ENCODE measurements around the gene CCDC28B.
"Not testable (repeated sequence)": the region's sequence is repeated elsewhere in the genome, so short reads cannot be mapped to it uniquely, and the experiment has no call there.

Gene CCDC28B

GRCh38 chr1:32200226-32201010 lies at the start of gene CCDC28B:
Gene CCDC28B (plus strand): TSS chr1:32200595. CDS start chr1:32201936, 1,341 bp downstream.
- ChIA-PET POLR2A (interaction anchor here (1.1 to 2.7 kb wide), 9 partner anchors 8 to 194 kb away, joined by 3 to 28 read pairs (median 4); partner anchors contain the start of genes BSDC1, DCDC2B, KPNA6 and TMEM39B), CTCF (interaction anchor here (0.5 to 1.7 kb wide), 3 partner anchors 15 to 37 kb away, joined by 3 to 7 read pairs (median 5); no protein-coding TSS in a partner anchor)
- TF ChIP-seq BHLHE40 (IDR thresholded peaks at IDR 0.05; ENCODE audit: borderline replicate concordance), result no peak
- TF ChIP-seq L3MBTL2 (conservative IDR thresholded peaks at IDR 0.05), result peak; percentile 99
- peak; percentile 75 for DNase-seq (ENCODE audit: extremely low spot score)

DNA sequence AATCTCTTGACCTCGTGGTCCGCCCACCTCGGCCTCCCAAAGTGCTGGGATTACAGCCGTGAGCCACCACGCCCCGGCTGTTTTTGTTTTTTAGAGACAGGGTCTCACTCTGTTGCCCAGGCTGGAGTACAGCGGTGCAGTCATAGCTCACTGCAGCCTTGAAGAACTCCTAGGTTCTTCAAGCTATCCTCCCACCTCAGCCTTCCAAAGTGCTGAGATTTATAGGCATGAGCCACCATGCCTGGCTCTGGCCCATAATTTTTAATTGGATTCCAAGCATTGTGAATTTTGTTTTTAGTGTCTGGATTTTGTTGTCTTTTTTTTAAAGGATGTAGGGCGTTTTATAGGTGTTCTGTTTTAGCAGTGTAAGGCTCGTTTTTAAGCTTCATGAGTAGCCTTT lies 49.5 kb upstream of the CCDC28B start:
- POLR2A ChIA-PET, result interaction anchor here (1.4 to 3.0 kb wide), 3 partner anchors 29 to 78 kb away, joined by 3 to 14 read pairs (median 5); partner anchors contain the start of genes IQCC, TMEM39B and TXLNA
- TF ChIP-seq, protein P1, sequence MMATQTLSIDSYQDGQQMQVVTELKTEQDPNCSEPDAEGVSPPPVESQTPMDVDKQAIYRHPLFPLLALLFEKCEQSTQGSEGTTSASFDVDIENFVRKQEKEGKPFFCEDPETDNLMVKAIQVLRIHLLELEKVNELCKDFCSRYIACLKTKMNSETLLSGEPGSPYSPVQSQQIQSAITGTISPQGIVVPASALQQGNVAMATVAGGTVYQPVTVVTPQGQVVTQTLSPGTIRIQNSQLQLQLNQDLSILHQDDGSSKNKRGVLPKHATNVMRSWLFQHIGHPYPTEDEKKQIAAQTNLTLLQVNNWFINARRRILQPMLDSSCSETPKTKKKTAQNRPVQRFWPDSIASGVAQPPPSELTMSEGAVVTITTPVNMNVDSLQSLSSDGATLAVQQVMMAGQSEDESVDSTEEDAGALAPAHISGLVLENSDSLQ (IDR thresholded peaks at IDR 0.05), result peak; percentile 35; the same call in 1 of the 2 replicates
- TF ChIP-seq L3MBTL2 (conservative IDR thresholded peaks at IDR 0.05), result no peak
- CTCF ChIA-PET, result interaction anchor here (0.7 kb wide), 1 partner anchor 39 kb away, joined by 4 read pairs; no protein-coding TSS in a partner anchor
- DNase-seq (ENCODE audit: extremely low spot score), result no peak

DNA sequence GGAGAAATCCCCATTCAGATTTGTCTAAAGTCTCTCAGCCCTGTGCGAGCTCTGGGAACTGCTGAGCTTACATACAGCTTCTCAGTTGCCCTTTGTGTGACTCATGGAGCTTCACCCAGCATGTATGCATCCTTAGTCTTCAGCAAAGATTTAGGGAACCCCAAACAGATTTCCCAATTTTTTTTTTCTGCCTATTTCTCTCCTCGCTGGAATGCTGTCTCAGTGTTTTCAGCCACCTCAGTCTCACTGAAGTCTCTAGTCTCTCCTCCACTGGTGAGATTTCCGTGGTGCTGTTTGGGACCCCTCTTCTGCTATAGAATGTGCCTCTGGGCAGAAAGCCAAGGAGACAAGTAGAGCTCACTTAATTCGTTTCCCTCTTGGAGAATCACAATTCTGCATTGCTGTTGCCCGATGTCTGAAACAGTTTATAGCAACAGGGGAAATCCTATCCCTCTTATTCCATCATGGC lies 49.0 kb upstream of the CCDC28B start:
- ChIA-PET CTCF (interaction anchor here (0.7 kb wide), 1 partner anchor 40 kb away, joined by 4 read pairs; no protein-coding TSS in a partner anchor), POLR2A (interaction anchor here (1.4 to 3.0 kb wide), 3 partner anchors 28 to 78 kb away, joined by 3 to 14 read pairs (median 5); partner anchors contain the start of genes IQCC, TMEM39B and TXLNA)
- TF ChIP-seq SUZ12 (IDR thresholded peaks at IDR 0.05) (no peak), NFRKB (IDR thresholded peaks at IDR 0.05) (no peak), ELF4 (IDR thresholded peaks at IDR 0.05) (no peak), ARNT (IDR thresholded peaks at IDR 0.05) (no peak), LEF1 (IDR thresholded peaks at IDR 0.05; ENCODE audit: borderline replicate concordance) (no peak), FOXM1 (IDR thresholded peaks at IDR 0.05; ENCODE audit: borderline replicate concordance) (no peak), SP1 (IDR thresholded peaks at IDR 0.05) (no peak), CTBP1 (IDR thresholded peaks at IDR 0.05; ENCODE audit: borderline replicate concordance) (no peak), FOXA1 (IDR thresholded peaks at IDR 0.05) (no peak), L3MBTL2 (conservative IDR thresholded peaks at IDR 0.05) (no peak), ZNF384 (IDR thresholded peaks at IDR 0.05) (no peak), HDGF (IDR thresholded peaks at IDR 0.05; ENCODE audit: borderline replicate concordance) (no peak), FOXK2 (IDR thresholded peaks at IDR 0.05) (no peak), TARDBP (IDR thresholded peaks at IDR 0.05) (no peak), BHLHE40 (IDR thresholded peaks at IDR 0.05; ENCODE audit: borderline replicate concordance) (no peak)
- TF ChIP-seq, protein P1 (IDR thresholded peaks at IDR 0.05), result no peak
- DNase-seq (ENCODE audit: extremely low spot score), result peak; percentile 43

DNA sequence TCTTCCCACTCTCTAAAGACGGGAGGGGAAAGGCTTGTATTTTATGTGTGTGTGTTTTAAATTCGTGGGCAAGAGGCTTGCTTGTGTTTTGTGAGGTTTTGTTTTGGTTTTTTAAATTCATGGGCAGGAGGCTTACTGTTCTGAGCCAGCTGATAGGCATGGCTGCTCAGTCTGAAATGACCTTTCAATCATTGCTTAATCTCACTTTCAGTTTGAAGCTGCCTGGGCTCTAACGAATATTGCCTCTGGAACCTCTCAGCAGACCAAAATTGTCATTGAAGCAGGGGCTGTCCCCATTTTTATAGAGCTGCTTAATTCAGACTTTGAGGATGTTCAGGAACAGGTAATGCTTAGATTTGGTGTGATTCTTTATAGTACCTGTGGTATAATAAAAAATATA lies 41.2 kb upstream of the CCDC28B start:
- ChIA-PET CTCF (no interaction called here), POLR2A (no interaction called here)
- DNase-seq (ENCODE audit: extremely low spot score), result no peak
- no peak for TF ChIP-seq LEF1 (IDR thresholded peaks at IDR 0.05; ENCODE audit: borderline replicate concordance)
- no peak for TF ChIP-seq BHLHE40 (IDR thresholded peaks at IDR 0.05; ENCODE audit: borderline replicate concordance)
- no peak for TF ChIP-seq ELF4 (IDR thresholded peaks at IDR 0.05)
- no peak for TF ChIP-seq ARNT (IDR thresholded peaks at IDR 0.05)
- no peak for TF ChIP-seq NFRKB (IDR thresholded peaks at IDR 0.05)
- TF ChIP-seq FOXA1 (IDR thresholded peaks at IDR 0.05), result no peak
- TF ChIP-seq SP1 (IDR thresholded peaks at IDR 0.05), result no peak
- no peak for TF ChIP-seq ZNF384 (IDR thresholded peaks at IDR 0.05)
- TF ChIP-seq, protein P1 (IDR thresholded peaks at IDR 0.05), result no peak
- TF ChIP-seq FOXK2 (IDR thresholded peaks at IDR 0.05), result no peak
- TF ChIP-seq HDGF (IDR thresholded peaks at IDR 0.05; ENCODE audit: borderline replicate concordance), result no peak
- TF ChIP-seq L3MBTL2 (conservative IDR thresholded peaks at IDR 0.05), result no peak
- TF ChIP-seq CTBP1 (IDR thresholded peaks at IDR 0.05; ENCODE audit: borderline replicate concordance), result no peak
- no peak for TF ChIP-seq SUZ12 (IDR thresholded peaks at IDR 0.05)
- TF ChIP-seq TARDBP (IDR thresholded peaks at IDR 0.05), result no peak
- no peak for TF ChIP-seq FOXM1 (IDR thresholded peaks at IDR 0.05; ENCODE audit: borderline replicate concordance)

- POLR2A ChIA-PET, result interaction anchor here (1.5 kb wide), 1 partner anchor 16 kb away, joined by 6 read pairs; the partner anchor contains the start of gene TXLNA
- CTCF ChIA-PET, result interaction anchor here (0.6 to 0.7 kb wide), 2 partner anchors 10 to 37 kb away, joined by 3 to 5 read pairs; partner anchors contain the start of gene CCDC28B
- DNase-seq (ENCODE audit: extremely low spot score), result no peak
- TF ChIP-seq ZNF384 (IDR thresholded peaks at IDR 0.05) (no peak), LEF1 (IDR thresholded peaks at IDR 0.05; ENCODE audit: borderline replicate concordance) (no peak), NFRKB (IDR thresholded peaks at IDR 0.05) (no peak), HDGF (IDR thresholded peaks at IDR 0.05; ENCODE audit: borderline replicate concordance) (no peak), FOXK2 (IDR thresholded peaks at IDR 0.05) (no peak), BHLHE40 (IDR thresholded peaks at IDR 0.05; ENCODE audit: borderline replicate concordance) (no peak), ELF4 (IDR thresholded peaks at IDR 0.05) (no peak), L3MBTL2 (conservative IDR thresholded peaks at IDR 0.05) (no peak), SUZ12 (IDR thresholded peaks at IDR 0.05) (no peak), TARDBP (IDR thresholded peaks at IDR 0.05) (no peak), ARNT (IDR thresholded peaks at IDR 0.05) (no peak), SP1 (IDR thresholded peaks at IDR 0.05) (no peak), CTBP1 (IDR thresholded peaks at IDR 0.05; ENCODE audit: borderline replicate concordance) (no peak), FOXM1 (IDR thresholded peaks at IDR 0.05; ENCODE audit: borderline replicate concordance) (no peak), FOXA1 (IDR thresholded peaks at IDR 0.05) (no peak)
- TF ChIP-seq, protein P1 (IDR thresholded peaks at IDR 0.05), result no peak
Observed at GRCh38 chr1:32163405-32163804, 37.0 kb upstream of the CCDC28B start.

DNA sequence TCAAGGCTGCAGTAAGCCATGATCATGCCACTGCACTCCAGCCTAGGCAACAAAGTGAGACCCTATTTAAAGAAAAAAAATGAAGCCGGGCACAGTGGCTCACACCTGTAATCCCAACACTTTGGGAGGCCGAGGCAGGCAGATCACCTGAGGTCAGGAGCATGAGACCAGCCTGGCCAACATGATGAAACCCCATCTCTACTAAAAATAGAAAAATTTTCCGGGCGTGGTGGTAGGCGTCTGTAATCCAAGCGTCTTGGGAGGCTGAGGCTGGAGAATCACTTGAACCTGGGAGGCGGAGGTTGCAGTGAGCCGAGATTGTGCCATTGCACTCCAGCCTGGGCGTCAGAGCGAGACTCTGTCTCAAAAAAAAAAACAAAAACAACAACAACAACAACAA lies 34.8 kb upstream of the CCDC28B start:
- CTCF ChIA-PET; DNase-seq (ENCODE audit: extremely low spot score); POLR2A ChIA-PET: not testable (repeated sequence)
